Fibroblast of lung (primary cell): ENCODE data around the gene ARMC2.

Experiments
- CTCF ChIP-seq, 2 donors: IDR thresholded peaks in 1 of 2; conservative IDR thresholded peaks in 1 of 2; 1 replicate in 1 of 2; 2 replicates in 1 of 2; pipeline ENCODE4 v1.5.1; 2011 to 2012; ENCODE audit warnings: low read length in 2 of 2, control low read depth in 1 of 2, inconsistent platforms in 1 of 2, low read depth in 1 of 2, mild to moderate bottlenecking in 1 of 2
- EZH2 ChIP-seq: IDR thresholded peaks from 2 replicates; pipeline ENCODE4 v1.5.1; 2012; ENCODE audit warnings: low read length, control low read depth, mild to moderate bottlenecking; ENCODE audit errors: missing control alignments

- TF ChIP-seq CTCF (conservative IDR thresholded peaks at IDR 0.05 in 1 of 2, IDR thresholded peaks at IDR 0.05 in 1 of 2; ENCODE audit: low read depth in 1 of 2, low read length in 2 of 2) (no peak), EZH2 (no peak)
Measured at GRCh38 chr6:108836061-108836460, 12.2 kb upstream of the ARMC2 start.
